CD4-positive, alpha-beta T cell treated with Interleukin-4 for 1 hour (primary cell): ENCODE results near the gene LMF1.
A peak's percentile ranks its signal among the peaks of the same experiment; 100 is the strongest.

Experiments used
- DNase-seq, 2 donors: peaks; one replicate each; pipeline ENCODE4 v3.0.0-alpha.2; 2020 to 2022

The LMF1 gene

GRCh38 chr16:1002399-1003166 is 31.8 kb upstream of the LMF1 start:
- DNase-seq: peak in 1 of 2 donors; percentile 41

- DNase-seq: no peak
Measured at GRCh38 chr16:1001096-1001495, 30.3 kb upstream of the LMF1 start.

- DNase-seq: no peak
Measured at GRCh38 chr16:1000608-1001007, 29.8 kb upstream of the LMF1 start.

GRCh38 chr16:999677-1000076 is 28.9 kb upstream of the LMF1 start:
- no peak for DNase-seq

GRCh38 chr16:998615-999014 is 27.8 kb upstream of the LMF1 start:
- DNase-seq: no peak

- no peak for DNase-seq
Measured at GRCh38 chr16:998211-998610, 27.4 kb upstream of the LMF1 start.

DNA sequence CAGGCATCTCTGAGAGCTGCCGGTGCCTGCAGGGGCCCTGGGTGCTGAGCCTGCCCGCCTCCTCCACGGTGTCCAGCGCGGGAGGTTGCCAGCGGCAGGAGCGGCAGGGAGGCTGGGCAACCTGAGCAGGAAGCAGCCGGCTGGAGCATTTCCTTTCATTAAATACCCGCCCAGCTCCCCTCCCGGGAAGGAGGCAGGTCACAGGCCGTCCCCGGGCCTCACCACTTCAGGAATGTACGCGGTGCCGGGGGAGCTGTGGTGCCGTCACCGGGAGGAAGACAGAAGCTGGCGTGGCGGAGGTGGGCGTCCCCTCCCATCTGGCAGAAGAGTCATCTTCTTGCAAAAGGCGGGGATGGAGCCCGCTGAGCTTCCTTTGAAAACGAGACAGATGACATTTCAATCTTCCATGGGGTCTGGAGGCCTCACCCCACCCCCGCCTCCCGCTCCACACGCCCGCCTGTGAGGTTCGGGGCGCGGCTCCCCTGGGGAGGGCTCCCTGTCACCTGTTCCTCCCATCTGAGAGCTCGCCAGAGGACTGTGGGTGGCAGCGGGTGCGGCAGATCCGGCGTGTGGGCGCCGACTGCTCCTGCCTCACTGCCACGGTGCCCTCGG is 26.8 kb upstream of the LMF1 start:
- peak; percentile 45 to 66 for DNase-seq

- DNase-seq: peak; percentile 34 to 46
Measured at GRCh38 chr16:996681-997080, 25.9 kb upstream of the LMF1 start.

DNA sequence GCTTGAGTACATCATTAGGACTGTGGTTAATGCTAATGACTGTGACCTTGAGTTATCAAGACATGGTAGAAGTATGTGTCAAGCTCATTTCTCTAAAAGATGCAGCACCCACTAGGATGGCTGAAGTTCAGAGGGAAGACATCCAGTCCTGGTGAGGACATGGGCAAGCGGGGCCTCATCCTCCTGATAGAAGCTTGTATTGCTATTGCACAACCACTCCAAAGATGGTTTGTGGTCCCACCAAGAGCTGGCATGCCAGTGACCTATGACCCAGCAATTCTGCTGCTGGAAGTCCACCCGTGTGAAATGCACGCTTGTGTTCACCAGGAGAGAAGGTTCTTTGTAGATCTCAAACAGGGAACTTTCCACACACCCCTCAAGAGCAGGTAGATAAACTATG is 25.0 kb upstream of the LMF1 start:
- DNase-seq: no peak

- DNase-seq: no peak
Measured at GRCh38 chr16:995087-995486, 24.3 kb upstream of the LMF1 start.

- DNase-seq: no peak
Measured at GRCh38 chr16:993731-994130, 22.9 kb upstream of the LMF1 start.

DNA sequence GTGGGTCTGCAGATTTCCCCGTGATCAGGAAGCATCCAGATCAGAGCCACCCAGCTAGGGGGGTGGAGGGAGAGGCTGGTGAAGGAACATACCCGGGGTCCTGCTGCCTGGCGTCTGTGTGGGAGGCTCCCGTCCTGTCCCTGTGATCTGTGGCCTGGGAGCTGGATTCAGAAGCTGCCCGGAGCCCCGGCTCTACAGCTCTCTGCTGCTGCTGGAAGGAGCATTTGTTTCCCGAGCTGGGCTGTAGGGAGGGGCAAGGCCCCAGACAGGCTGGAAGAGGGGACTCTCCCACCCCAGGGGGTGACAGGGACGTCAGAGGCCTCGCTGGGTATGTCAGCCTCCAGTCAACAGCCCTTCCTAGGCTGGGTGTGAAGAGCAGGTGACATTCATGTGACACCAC is 21.0 kb upstream of the LMF1 start:
- DNase-seq: no peak

DNA sequence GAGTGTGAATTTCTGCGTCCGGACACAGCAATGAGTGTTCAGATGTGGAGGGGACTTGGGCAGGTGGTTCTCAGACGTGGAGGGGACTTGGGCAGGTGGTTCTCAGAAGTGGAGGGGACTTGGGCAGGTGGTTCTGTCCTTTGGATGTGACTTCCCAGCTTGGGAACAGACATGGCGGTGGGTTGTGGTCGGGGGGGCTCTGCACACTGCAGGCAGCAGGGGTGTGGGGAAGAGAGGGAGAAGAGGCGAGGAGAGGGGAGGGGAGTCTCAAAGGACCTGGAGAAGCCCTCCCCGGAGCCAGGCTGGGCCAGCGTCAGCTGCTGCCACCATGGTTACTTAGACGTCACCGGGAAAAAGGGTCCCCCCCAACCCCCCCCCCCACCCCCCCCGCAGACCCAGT is 20.6 kb upstream of the LMF1 start:
- DNase-seq: no peak

DNA sequence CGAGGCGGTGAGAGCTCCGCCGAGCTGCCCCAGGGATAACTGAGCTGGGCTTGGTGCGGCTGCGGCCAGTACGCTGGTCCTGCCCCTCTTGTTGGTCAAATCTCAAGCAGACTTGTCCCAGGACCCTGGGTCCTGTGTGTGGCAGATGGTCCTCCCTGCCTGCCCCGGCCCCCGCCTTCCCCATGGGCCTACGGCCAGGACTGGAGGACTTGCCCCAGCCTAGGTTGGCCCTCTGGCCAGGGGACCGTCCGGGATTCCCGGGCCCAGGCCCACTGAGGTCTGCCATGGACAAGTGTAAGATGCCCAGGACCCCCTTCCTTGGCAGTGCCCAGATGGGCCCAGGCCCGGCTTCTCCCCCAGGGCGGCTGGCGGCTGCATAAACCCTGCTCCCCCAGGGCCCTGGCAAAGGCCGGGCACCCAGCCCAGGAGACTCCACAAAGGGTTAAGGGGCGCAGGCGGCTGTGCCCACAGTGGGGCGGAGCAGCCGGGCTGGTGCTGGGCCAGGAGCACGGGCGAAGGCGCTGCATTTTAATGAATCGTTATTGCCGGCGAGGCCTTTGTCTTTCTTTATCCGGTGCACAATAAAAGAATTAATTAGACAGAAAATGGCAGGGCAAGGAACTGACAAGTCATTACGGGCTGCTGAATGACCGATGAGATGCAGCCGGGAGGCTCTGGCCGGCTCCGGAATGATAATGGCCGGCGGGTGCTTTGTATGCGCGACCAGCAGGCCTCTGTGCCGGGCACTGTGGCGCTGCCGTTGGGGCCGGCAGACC is 19.9 kb upstream of the LMF1 start:
- DNase-seq: no peak

GRCh38 chr16:989354-989814 is 18.6 kb upstream of the LMF1 start:
- no peak for DNase-seq

- no peak for DNase-seq
Measured at GRCh38 chr16:988471-989353, 17.9 kb upstream of the LMF1 start.

- DNase-seq: no peak
Measured at GRCh38 chr16:987906-988305, 17.1 kb upstream of the LMF1 start.

- no peak for DNase-seq
Measured at GRCh38 chr16:986925-987582, 16.3 kb upstream of the LMF1 start.

GRCh38 chr16:986411-986810 is 15.6 kb upstream of the LMF1 start:
- no peak for DNase-seq

DNA sequence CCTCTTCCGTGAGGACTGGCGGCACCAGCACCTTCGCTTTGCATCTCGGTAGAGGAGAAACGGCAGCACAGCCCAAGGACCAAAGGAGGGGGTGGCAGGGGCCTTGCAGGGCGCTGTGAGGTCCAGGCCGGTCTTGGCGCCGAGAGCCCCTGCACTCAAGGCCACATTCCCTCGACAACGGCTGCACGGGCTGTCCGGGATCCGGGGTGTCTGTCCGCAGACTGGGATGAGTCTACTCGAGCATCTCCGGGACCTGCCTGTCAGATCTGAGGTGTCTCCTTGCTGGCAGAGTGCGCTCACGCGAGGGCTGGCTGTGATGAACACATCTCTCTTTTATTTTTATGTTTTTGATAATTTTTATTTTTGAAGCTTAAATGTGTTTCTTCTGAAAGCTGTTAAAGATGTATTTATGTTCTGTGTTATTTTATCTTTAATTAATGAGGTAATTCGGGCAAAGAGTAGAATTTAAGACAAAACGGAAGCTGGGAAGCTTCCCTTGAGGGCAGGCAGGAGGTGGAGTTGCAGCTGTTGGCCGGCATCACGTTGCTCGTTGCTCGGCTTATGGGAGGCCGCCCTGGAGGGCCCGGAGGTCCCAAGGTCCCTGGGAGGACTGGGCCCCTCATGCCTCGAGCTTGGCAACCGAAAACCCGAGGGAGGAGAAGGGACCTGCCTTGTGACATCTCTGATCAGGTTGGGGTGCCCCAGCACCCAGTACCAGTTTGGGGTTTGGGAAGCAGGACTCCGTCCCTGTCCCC is 15.0 kb upstream of the LMF1 start:
- DNase-seq: no peak
